HCT116 (cell line): ENCODE results near the gene TXN. TPM values are rescaled to one million over a fixed set of nuclear protein-coding genes. Genes with fewer than 3 reads are reported as not detected.

ENCODE experiments used
- ATAC-seq: fragments of 200-7000 bp; cut with Tn5 transposase; 2 replicates; pipeline ENCODE4 v1.9.1; 2020; ENCODE audit warnings: mild to moderate bottlenecking, moderate library complexity
- BruUV-seq: library from RNA; stranded (reverse); fragments of 400-500 nt; replicated peaks from 2 replicates; lab custom pipeline; 2021; lab: Mats Ljungman, UMichigan
- CTCF ChIA-PET: fragments of 300-600 bp; sonication (Branson Sonifier 250); formaldehyde crosslinking; loops from one replicate; lab custom pipeline; 2021; ENCODE audit warnings: antibody characterized with exemption; lab: Charles Lee
- POLR2A ChIA-PET: fragments of 300-600, 350-600 bp; sonication (Branson Sonifier 250); formaldehyde crosslinking; loops from one replicate; lab custom pipeline; 2021; ENCODE audit warnings: antibody characterized with exemption; lab: Charles Lee
- RAD21 ChIA-PET, 2 experiments: fragments of 300-600 bp; sonication (Branson Sonifier 250); formaldehyde crosslinking; loops; one replicate each; lab custom pipeline; 2023; ENCODE audit warnings: low total read pairs in 2 of 2; ENCODE audit not compliant: uncharacterized antibody in 2 of 2, unreplicated experiment in 2 of 2, low non-redundant PET in 1 of 2; lab: Charles Lee
- DNase-seq: peaks from one replicate; pipeline ENCODE4 v3.0.0-alpha.2; 2010; ENCODE audit warnings: low read depth, low spot score
- H2AFZ ChIP-seq: fragments of 200-600 bp; shearing (Covaris generic), sonication (generic); 2 replicates; pipeline ENCODE4 v1.6.1; 2017; ENCODE audit warnings: low read depth, mixed run types, mixed read lengths, antibody characterized with exemption, low read length; ENCODE audit not compliant: poor library complexity, severe bottlenecking
- H3K27ac ChIP-seq: 2 replicates; pipeline ENCODE4 v1.5.1; 2012; ENCODE audit warnings: low read depth, low read length
- H3K27me3 ChIP-seq: fragments of 200-600 bp; sonication (generic); 2 replicates; pipeline ENCODE4 v1.6.1; 2016; ENCODE audit warnings: mixed run types, low read length, mixed read lengths; ENCODE audit not compliant: insufficient read depth
- H3K36me3 ChIP-seq, 2 experiments: fragments of 200-500 bp in 1 of 2; fragments of 200-600 bp in 1 of 2; sonication (Bioruptor generic) in 1 of 2; sonication (generic) in 1 of 2; 2 replicates each; pipeline versions ENCODE4 v1.5.1 to v1.6.1; 2014 to 2016; ENCODE audit warnings: low read length in 2 of 2, inconsistent platforms in 1 of 2, mixed read lengths in 1 of 2, mixed run types in 1 of 2; ENCODE audit not compliant: insufficient read depth in 2 of 2, control insufficient read depth in 1 of 2
- H3K4me1 ChIP-seq, 2 experiments: fragments of 200-600 bp in 1 of 2; sonication (generic) in 1 of 2; 2 replicates each; pipeline versions ENCODE4 v1.5.1 to v1.6.1; 2012 to 2017; ENCODE audit warnings: low read length in 2 of 2, inconsistent platforms in 1 of 2, mild to moderate bottlenecking in 1 of 2, mixed read lengths in 1 of 2, mixed run types in 1 of 2, moderate library complexity in 1 of 2; ENCODE audit not compliant: insufficient read depth in 2 of 2, control insufficient read depth in 1 of 2
- H3K4me2 ChIP-seq: fragments of 200-600 bp; sonication (generic); 2 replicates; pipeline ENCODE4 v1.6.1; 2017; ENCODE audit warnings: mixed run types, low read length, mixed read lengths
- H3K4me3 ChIP-seq, 2 experiments: fragments of 200-600 bp in 1 of 2; sonication (generic) in 1 of 2; replicated peaks in 1 of 2; 2 replicates each; pipeline ENCODE4 v1.5.1; 2011 to 2016; ENCODE audit warnings: low read length in 2 of 2, control low read depth in 1 of 2, low read depth in 1 of 2, mild to moderate bottlenecking in 1 of 2, mixed read lengths in 1 of 2, mixed run types in 1 of 2
- H3K79me2 ChIP-seq: fragments of 200-600 bp; sonication (generic); 2 replicates; pipeline ENCODE4 v1.6.1; 2017; ENCODE audit warnings: mild to moderate bottlenecking, mixed run types, low read length, moderate library complexity, mixed read lengths; ENCODE audit not compliant: insufficient read depth
- H3K9ac ChIP-seq: fragments of 200-600 bp; sonication (generic); 2 replicates; pipeline ENCODE4 v1.6.1; 2016; ENCODE audit warnings: low read length, mixed read lengths
- H3K9me2 ChIP-seq: fragments of 200-600 bp; sonication (generic), shearing (Covaris generic); 2 replicates; pipeline ENCODE4 v1.6.1; 2017; ENCODE audit warnings: mixed run types, mild to moderate bottlenecking, moderate library complexity; ENCODE audit not compliant: insufficient read depth
- H3K9me3 ChIP-seq, 2 experiments: fragments of 200-500 bp in 1 of 2; fragments of 200-600 bp in 1 of 2; sonication (Bioruptor generic) in 1 of 2; sonication (generic) in 1 of 2; 2 replicates each; pipeline ENCODE4 v1.6.1; 2014 to 2017; ENCODE audit warnings: low read length in 2 of 2, mixed read lengths in 2 of 2, inconsistent platforms in 1 of 2, low read depth in 1 of 2, mild to moderate bottlenecking in 1 of 2, mixed run types in 1 of 2, moderate library complexity in 1 of 2; ENCODE audit not compliant: control insufficient read depth in 1 of 2, insufficient read depth in 1 of 2
- H4K20me1 ChIP-seq: fragments of 200-600 bp; sonication (generic), shearing (Covaris generic); 2 replicates; pipeline ENCODE4 v1.6.1; 2017; ENCODE audit warnings: mixed run types, mild to moderate bottlenecking, moderate library complexity; ENCODE audit not compliant: insufficient read depth
- ATF3 ChIP-seq: IDR thresholded peaks from 2 replicates; pipeline ENCODE4 v1.6.1; 2012
- CEBPB ChIP-seq: IDR thresholded peaks from 2 replicates; pipeline ENCODE4 v1.6.1; 2012; ENCODE audit warnings: low read depth
- EGR1 ChIP-seq: IDR thresholded peaks from 2 replicates; pipeline ENCODE4 v1.6.1; 2012; ENCODE audit warnings: low read depth
- ELF1 ChIP-seq: IDR thresholded peaks from 2 replicates; pipeline ENCODE4 v1.6.1; 2012; ENCODE audit warnings: low read depth, borderline replicate concordance
- EZH2 ChIP-seq: fragments of 200-600 bp; sonication (generic); IDR thresholded peaks from 2 replicates; pipeline ENCODE4 v1.6.1; 2017; ENCODE audit warnings: antibody characterized with exemption, mixed run types
- EZH2phosphoT487 ChIP-seq: fragments of 200-600 bp; IDR thresholded peaks from 2 replicates; pipeline ENCODE4 v1.6.1; 2018; ENCODE audit warnings: antibody characterized with exemption, borderline replicate concordance
- MAX ChIP-seq: IDR thresholded peaks from 2 replicates; pipeline ENCODE4 v1.6.1; 2012
- POLR2A ChIP-seq: IDR thresholded peaks from 2 replicates; pipeline ENCODE4 v1.7.0; 2011; ENCODE audit warnings: borderline replicate concordance; ENCODE audit not compliant: insufficient read depth, insufficient read length; ENCODE audit errors: extremely low read depth
- POLR2AphosphoS5 ChIP-seq: IDR thresholded peaks from 2 replicates; pipeline ENCODE4 v1.6.1; 2011; ENCODE audit warnings: mild to moderate bottlenecking, low read depth, low read length, moderate library complexity
- REST ChIP-seq: IDR thresholded peaks from 2 replicates; pipeline ENCODE4 v1.6.1; 2012; ENCODE audit warnings: low read depth
- SIN3A ChIP-seq: IDR thresholded peaks from 2 replicates; pipeline ENCODE4 v1.6.1; 2012; ENCODE audit warnings: low read depth
- SRF ChIP-seq: IDR thresholded peaks from 2 replicates; pipeline ENCODE4 v1.6.1; 2012; ENCODE audit warnings: low read depth
- TCF7L2 ChIP-seq: IDR thresholded peaks from 2 replicates; pipeline ENCODE4 v1.7.0; 2011; ENCODE audit warnings: borderline replicate concordance, inconsistent platforms; ENCODE audit not compliant: insufficient read depth, insufficient read length; ENCODE audit errors: extremely low read depth
- YY1 ChIP-seq: IDR thresholded peaks from 2 replicates; pipeline ENCODE4 v1.6.1; 2011; ENCODE audit warnings: low read length, low read depth, moderate library complexity, mild to moderate bottlenecking; ENCODE audit not compliant: insufficient replicate concordance; ENCODE audit errors: extremely low read depth
- ZBTB33 ChIP-seq: IDR thresholded peaks from 2 replicates; pipeline ENCODE4 v1.6.1; 2011; ENCODE audit warnings: mild to moderate bottlenecking, low read length, moderate library complexity; ENCODE audit not compliant: insufficient replicate concordance; ENCODE audit errors: extremely low read depth
- ZFX ChIP-seq: fragments of 450-650 bp; IDR thresholded peaks from 2 replicates; pipeline ENCODE4 v1.6.1; 2017
- ZNF274 ChIP-seq: fragments of 200-500 bp; sonication (Bioruptor generic); IDR thresholded peaks from 2 replicates; pipeline ENCODE4 v1.6.1; 2014; ENCODE audit warnings: mild to moderate bottlenecking, low read depth, low read length, inconsistent platforms
- intact Hi-C: fragments of 100-400 bp; cut with micrococcal nuclease; formaldehyde crosslinking; loops from 2 replicates; pipeline ENCODE4 v1.10.0; 2022
- total RNA-seq: library from RNA; stranded (reverse); gene quantifications from one replicate; pipeline ENCODE4 v1.2.1, GENCODE V29; 2021; ENCODE audit not compliant: unreplicated experiment

Gene TXN
- total RNA-seq, 1 experiment from 2014 or later, result 421 TPM

- H3K9me3 ChIP-seq, result no peaks in the 10 kb centered on the region
- H3K36me3 ChIP-seq, result no peaks in the 10 kb centered on the region
- TF ChIP-seq ZNF274 (no peak), YY1 (no peak), MAX (no peak), ATF3 (no peak), EZH2phosphoT487 (no peak), EGR1 (no peak), ZBTB33 (no peak), SRF (no peak), EZH2 (no peak), SIN3A (no peak), ZFX (no peak), POLR2AphosphoS5 (no peak), ELF1 (no peak), POLR2A (no peak), CEBPB (no peak), TCF7L2 (no peak), REST (no peak)
- TF ChIP-seq, all 23 proteins: peak for 0
- ATAC-seq (peak; percentile 30; the same call in 1 of the 2 replicates), DNase-seq (no peak)
- Histone ChIP-seq H3K4me2 (no peak overlapping the region), H3K9ac (no peak overlapping the region), H4K20me1 (no peaks in the 10 kb centered on the region), H3K79me2 (no peaks in the 10 kb centered on the region), H3K4me3 (no peak overlapping the region), H3K27ac (no peak overlapping the region), H2AFZ (no peak overlapping the region), H3K27me3 (peaks cover 11% of the 10 kb centered on the region), H3K4me1 (peaks cover 3 to 9% of the 10 kb centered on the region in 2 experiments; a peak in 2 of 4 replicates), H3K9me2 (no peaks in the 10 kb centered on the region)
- ChIA-PET POLR2A (interaction anchor here (1.6 kb wide), 1 partner anchor 13 kb away, joined by 4 read pairs; no protein-coding TSS in a partner anchor), RAD21 (no interaction called here), CTCF (interaction anchor here (2.4 kb wide), 1 partner anchor 24 kb away, joined by 6 read pairs; no protein-coding TSS in a partner anchor)
- no TSS peak for BruUV-seq
- intact Hi-C loops, result no loop called here
Observed at GRCh38 chr9:110207071-110207641, 49.2 kb downstream of the TXN start.
